GM12878 (cell line): ENCODE data around the gene FGD3. TPM values are rescaled to one million over a fixed set of nuclear protein-coding genes. Genes with fewer than 3 reads are reported as not detected.

ENCODE experiments used
- BHLHE40 ChIP-seq, 2 experiments: fragments of 450-650 bp in 1 of 2; IDR thresholded peaks; 2 replicates each; pipeline ENCODE4 v1.6.1; 2011 to 2017; ENCODE audit warnings: low read depth in 2 of 2, borderline replicate concordance in 1 of 2, improper control_type of control experiment in 1 of 2, low read length in 1 of 2, mild to moderate bottlenecking in 1 of 2
- CHD4 ChIP-seq: fragments of 200-600 bp; sonication (generic); IDR thresholded peaks from 2 replicates; pipeline ENCODE4 v1.6.1; 2016; ENCODE audit warnings: mild to moderate bottlenecking
- EED ChIP-seq: sonication (generic); IDR thresholded peaks from 2 replicates; pipeline ENCODE4 v1.6.1; 2016; ENCODE audit warnings: antibody characterized with exemption, low read depth
- KAT2A ChIP-seq: conservative IDR thresholded peaks from 2 replicates; pipeline ENCODE4 v1.6.1; 2011; ENCODE audit warnings: low read depth, low read length; ENCODE audit not compliant: control insufficient read depth
- NFIC ChIP-seq: IDR thresholded peaks from 2 replicates; pipeline ENCODE4 v1.6.1; 2012; ENCODE audit warnings: low read depth, mild to moderate bottlenecking, inconsistent platforms, low read length, moderate library complexity
- POLR2AphosphoS2 ChIP-seq: IDR thresholded peaks from 2 replicates; pipeline ENCODE4 v1.6.1; 2011; ENCODE audit warnings: low read depth, mild to moderate bottlenecking, low read length, improper control_type of control experiment, moderate library complexity
- STAT1 ChIP-seq: fragments of 450-650 bp; conservative IDR thresholded peaks from 2 replicates; pipeline ENCODE4 v1.6.1; 2014; ENCODE audit warnings: antibody characterized with exemption, mild to moderate bottlenecking
- STAT3 ChIP-seq: IDR thresholded peaks from 2 replicates; pipeline ENCODE4 v1.6.1; 2011; ENCODE audit warnings: low read depth, low read length, improper control_type of control experiment
- TAF1 ChIP-seq: IDR thresholded peaks from 2 replicates; pipeline ENCODE4 v1.6.1; 2011; ENCODE audit warnings: mild to moderate bottlenecking, low read depth, low read length, borderline replicate concordance
- TCF12 ChIP-seq: IDR thresholded peaks from 2 replicates; pipeline ENCODE4 v1.6.1; 2011; ENCODE audit warnings: low read depth, mild to moderate bottlenecking, low read length
- YY1 ChIP-seq: IDR thresholded peaks from 2 replicates; pipeline ENCODE4 v1.6.1; 2011; ENCODE audit warnings: low read depth, mild to moderate bottlenecking, low read length
- ZSCAN29 ChIP-seq: fragments of 450-650 bp; IDR thresholded peaks from 2 replicates; pipeline ENCODE4 v1.6.1; 2017; ENCODE audit warnings: mild to moderate bottlenecking, moderate library complexity
- polyA plus RNA-seq, 11 experiments: library from polyadenylated mRNA; depleted of rRNA in 4 of 11; unstranded in 6 of 11; stranded (reverse) in 5 of 11; fragments of >200 nt; fragmentation: Nextera tagmentation in 4 of 11; fragmentation: Illumina TruSeq in 1 of 11; extraction: Ambion mirVana in 4 of 11; extraction: Trizol in 1 of 11; gene quantifications; 1 replicate in 1 of 11; 2 replicates in 10 of 11; pipeline versions ENCODE4 v1.2.1 to v1.2.3, GENCODE V29; 2011 to 2016; ENCODE audit warnings: inconsistent platforms in 2 of 11, missing spikeins in 2 of 11, low read depth in 1 of 11
- total RNA-seq, 4 experiments: library from RNA; depleted of rRNA in 3 of 4; stranded (reverse); fragments of >200 nt in 3 of 4; fragmentation: Illumina TruSeq in 1 of 4; extraction: Trizol in 1 of 4; gene quantifications; 2 replicates each; pipeline versions ENCODE4 v1.2.1 to v1.2.3, GENCODE V29; 2013 to 2021
- TF ChIP-seq, protein P1 (sequence below): IDR thresholded peaks from 2 replicates; pipeline ENCODE4 v1.6.1; 2011; ENCODE audit warnings: mild to moderate bottlenecking, low read depth, low read length, moderate library complexity; ENCODE audit not compliant: insufficient replicate concordance
- TF ChIP-seq, protein P2 (sequence below): fragments of 150-350 bp; IDR thresholded peaks from 2 replicates; pipeline ENCODE4 v1.6.1; 2016; ENCODE audit warnings: low read depth, low read length
- TF ChIP-seq, protein P3 (sequence below): fragments of 450-650 bp; formaldehyde crosslinking; IDR thresholded peaks from 2 replicates; pipeline ENCODE4 v1.4.0; 2020; ENCODE audit warnings: mild to moderate bottlenecking, moderate library complexity

FGD3 gene
- total and polyA plus RNA-seq, 10 of the 15 experiments (the other 5 are each of a cell fraction or from before 2014, with no cell fraction given), result 0.26 to 18.1 (median 12.4) TPM

DNA sequence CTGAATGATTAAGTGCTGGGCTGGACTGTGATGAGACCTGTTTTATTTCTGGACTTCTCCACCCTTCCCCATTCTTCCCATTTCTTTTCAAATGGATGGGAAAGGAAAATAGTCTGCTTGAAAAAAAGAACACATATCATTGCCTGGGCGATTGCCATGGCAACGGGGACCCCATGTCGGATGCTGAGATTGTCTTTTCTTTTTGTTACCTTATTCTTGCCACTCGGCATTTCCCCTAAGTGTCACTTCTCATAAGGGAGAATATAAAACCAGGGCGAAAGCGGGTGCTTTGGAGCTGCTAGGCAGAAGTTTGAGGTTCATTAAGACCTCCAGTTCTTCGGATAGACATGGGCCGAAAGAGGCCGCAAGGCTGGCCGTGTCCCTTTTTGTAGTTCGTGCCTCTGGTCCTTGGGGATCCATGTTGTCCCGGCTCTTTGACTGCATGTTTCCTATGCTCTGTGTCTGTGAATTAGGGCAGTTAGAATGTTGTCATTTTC, 763 bp downstream of the FGD3 start (continued):
- TF ChIP-seq BHLHE40 (IDR thresholded peaks at IDR 0.05; ENCODE audit: borderline replicate concordance in 1 of 2, low read depth in 2 of 2, low read length in 1 of 2) (no peak), STAT3 (no peak), YY1 (no peak), ZSCAN29 (no peak), TCF12 (no peak), TAF1 (no peak), STAT1 (no peak), CHD4 (no peak), EED (no peak), NFIC (no peak), KAT2A (no peak), POLR2AphosphoS2 (no peak)
- TF ChIP-seq, protein P1, sequence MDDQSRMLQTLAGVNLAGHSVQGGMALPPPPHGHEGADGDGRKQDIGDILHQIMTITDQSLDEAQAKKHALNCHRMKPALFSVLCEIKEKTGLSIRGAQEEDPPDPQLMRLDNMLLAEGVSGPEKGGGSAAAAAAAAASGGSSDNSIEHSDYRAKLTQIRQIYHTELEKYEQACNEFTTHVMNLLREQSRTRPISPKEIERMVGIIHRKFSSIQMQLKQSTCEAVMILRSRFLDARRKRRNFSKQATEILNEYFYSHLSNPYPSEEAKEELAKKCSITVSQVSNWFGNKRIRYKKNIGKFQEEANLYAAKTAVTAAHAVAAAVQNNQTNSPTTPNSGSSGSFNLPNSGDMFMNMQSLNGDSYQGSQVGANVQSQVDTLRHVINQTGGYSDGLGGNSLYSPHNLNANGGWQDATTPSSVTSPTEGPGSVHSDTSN, result no peak
- TF ChIP-seq, protein P2, sequence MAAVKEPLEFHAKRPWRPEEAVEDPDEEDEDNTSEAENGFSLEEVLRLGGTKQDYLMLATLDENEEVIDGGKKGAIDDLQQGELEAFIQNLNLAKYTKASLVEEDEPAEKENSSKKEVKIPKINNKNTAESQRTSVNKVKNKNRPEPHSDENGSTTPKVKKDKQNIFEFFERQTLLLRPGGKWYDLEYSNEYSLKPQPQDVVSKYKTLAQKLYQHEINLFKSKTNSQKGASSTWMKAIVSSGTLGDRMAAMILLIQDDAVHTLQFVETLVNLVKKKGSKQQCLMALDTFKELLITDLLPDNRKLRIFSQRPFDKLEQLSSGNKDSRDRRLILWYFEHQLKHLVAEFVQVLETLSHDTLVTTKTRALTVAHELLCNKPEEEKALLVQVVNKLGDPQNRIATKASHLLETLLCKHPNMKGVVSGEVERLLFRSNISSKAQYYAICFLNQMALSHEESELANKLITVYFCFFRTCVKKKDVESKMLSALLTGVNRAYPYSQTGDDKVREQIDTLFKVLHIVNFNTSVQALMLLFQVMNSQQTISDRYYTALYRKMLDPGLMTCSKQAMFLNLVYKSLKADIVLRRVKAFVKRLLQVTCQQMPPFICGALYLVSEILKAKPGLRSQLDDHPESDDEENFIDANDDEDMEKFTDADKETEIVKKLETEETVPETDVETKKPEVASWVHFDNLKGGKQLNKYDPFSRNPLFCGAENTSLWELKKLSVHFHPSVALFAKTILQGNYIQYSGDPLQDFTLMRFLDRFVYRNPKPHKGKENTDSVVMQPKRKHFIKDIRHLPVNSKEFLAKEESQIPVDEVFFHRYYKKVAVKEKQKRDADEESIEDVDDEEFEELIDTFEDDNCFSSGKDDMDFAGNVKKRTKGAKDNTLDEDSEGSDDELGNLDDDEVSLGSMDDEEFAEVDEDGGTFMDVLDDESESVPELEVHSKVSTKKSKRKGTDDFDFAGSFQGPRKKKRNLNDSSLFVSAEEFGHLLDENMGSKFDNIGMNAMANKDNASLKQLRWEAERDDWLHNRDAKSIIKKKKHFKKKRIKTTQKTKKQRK, result no peak
- TF ChIP-seq, protein P3, sequence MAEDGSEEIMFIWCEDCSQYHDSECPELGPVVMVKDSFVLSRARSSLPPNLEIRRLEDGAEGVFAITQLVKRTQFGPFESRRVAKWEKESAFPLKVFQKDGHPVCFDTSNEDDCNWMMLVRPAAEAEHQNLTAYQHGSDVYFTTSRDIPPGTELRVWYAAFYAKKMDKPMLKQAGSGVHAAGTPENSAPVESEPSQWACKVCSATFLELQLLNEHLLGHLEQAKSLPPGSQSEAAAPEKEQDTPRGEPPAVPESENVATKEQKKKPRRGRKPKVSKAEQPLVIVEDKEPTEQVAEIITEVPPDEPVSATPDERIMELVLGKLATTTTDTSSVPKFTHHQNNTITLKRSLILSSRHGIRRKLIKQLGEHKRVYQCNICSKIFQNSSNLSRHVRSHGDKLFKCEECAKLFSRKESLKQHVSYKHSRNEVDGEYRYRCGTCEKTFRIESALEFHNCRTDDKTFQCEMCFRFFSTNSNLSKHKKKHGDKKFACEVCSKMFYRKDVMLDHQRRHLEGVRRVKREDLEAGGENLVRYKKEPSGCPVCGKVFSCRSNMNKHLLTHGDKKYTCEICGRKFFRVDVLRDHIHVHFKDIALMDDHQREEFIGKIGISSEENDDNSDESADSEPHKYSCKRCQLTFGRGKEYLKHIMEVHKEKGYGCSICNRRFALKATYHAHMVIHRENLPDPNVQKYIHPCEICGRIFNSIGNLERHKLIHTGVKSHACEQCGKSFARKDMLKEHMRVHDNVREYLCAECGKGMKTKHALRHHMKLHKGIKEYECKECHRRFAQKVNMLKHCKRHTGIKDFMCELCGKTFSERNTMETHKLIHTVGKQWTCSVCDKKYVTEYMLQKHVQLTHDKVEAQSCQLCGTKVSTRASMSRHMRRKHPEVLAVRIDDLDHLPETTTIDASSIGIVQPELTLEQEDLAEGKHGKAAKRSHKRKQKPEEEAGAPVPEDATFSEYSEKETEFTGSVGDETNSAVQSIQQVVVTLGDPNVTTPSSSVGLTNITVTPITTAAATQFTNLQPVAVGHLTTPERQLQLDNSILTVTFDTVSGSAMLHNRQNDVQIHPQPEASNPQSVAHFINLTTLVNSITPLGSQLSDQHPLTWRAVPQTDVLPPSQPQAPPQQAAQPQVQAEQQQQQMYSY, result no peak
